SKM-1 treated with dmso at 0.1 percent for 144 hours (cell line): ENCODE measurements around the gene RSPO3.
"Not testable (repeated sequence)": the region's sequence is repeated elsewhere in the genome, so short reads cannot be mapped to it uniquely, and the experiment has no call there.

Experiments used
- DNase-seq: peaks from one replicate; lab custom pipeline; 2025; ENCODE audit not compliant: unreplicated experiment; lab: John Stamatoyannopoulos, UW

RSPO3 gene, protein sequence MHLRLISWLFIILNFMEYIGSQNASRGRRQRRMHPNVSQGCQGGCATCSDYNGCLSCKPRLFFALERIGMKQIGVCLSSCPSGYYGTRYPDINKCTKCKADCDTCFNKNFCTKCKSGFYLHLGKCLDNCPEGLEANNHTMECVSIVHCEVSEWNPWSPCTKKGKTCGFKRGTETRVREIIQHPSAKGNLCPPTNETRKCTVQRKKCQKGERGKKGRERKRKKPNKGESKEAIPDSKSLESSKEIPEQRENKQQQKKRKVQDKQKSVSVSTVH

GRCh38 chr6:127118298-127119101, at the start of gene RSPO3:
RSPO3 (plus strand) TSS chr6:127118671; CDS start chr6:127119193, 522 bp downstream.
- DNase-seq, result peak; percentile 16

- DNase-seq, result peak; percentile 16
Observed at GRCh38 chr6:127069659-127070279, 48.7 kb upstream of the RSPO3 start.

DNA sequence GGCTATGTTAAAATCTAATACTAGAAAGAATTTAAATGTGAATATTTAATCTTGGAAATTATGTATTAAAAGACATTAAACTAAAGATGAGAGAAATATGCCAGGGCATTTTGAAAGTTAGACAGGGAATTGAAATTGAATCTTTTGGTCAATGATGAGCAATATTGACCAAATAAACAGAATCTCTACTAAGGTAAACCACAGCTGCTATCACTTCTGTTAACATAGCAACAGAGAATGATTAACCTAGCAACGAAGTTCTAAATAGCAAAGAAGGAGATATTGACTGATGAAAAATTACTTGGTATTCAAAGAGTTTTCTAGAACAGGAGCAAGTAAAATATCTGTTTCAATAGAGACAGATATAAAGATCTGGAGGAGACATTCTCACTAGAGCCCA, 45.2 kb upstream of the RSPO3 start:
- no peak for DNase-seq

DNA sequence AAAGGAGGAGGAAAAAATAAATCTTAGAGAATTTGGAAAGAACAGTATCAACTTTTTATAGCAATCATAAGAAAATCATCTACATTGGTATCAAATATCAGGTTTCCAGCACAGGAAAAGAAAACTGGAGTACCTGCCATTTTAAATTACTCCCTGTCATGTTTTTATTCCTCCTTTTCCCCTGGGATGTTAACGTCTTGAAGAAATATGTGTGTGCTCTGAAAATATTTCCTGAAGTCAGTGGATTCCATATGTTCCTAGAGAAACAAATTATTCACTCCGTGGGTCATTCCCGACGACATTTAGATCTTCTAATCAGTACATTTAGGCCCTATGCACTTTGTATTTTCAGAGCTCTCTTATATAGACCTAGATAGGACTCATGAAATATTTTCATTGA, 42.0 kb upstream of the RSPO3 start:
- no peak for DNase-seq

- no peak for DNase-seq
Observed at GRCh38 chr6:127077886-127078285, 40.6 kb upstream of the RSPO3 start.

GRCh38 chr6:127078669-127079068, 39.8 kb upstream of the RSPO3 start:
- DNase-seq, result no peak

DNA sequence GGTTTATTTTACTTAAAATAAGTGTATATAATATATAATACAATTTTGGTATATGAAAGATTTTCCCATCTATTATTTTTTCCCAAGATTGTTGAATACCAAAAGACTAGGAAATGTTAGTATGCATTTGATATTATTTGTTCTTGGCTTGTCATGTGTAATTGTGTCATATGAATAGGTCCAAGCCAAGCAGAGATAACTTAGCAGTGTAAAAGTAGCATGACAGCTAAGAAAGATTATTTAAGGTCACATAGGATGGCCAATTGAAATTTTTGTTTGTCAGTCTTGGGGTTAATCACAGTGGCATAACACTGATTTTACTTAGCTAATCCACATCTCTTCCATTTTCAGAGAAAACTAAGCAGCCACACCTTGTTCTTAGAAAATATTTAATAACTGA, 38.8 kb upstream of the RSPO3 start:
- DNase-seq, result no peak

- DNase-seq, result no peak
Observed at GRCh38 chr6:127080081-127080480, 38.4 kb upstream of the RSPO3 start.

GRCh38 chr6:127083231-127083962, 35.1 kb upstream of the RSPO3 start:
- no peak for DNase-seq

- no peak for DNase-seq
Observed at GRCh38 chr6:127083963-127084310, 34.5 kb upstream of the RSPO3 start.

DNA sequence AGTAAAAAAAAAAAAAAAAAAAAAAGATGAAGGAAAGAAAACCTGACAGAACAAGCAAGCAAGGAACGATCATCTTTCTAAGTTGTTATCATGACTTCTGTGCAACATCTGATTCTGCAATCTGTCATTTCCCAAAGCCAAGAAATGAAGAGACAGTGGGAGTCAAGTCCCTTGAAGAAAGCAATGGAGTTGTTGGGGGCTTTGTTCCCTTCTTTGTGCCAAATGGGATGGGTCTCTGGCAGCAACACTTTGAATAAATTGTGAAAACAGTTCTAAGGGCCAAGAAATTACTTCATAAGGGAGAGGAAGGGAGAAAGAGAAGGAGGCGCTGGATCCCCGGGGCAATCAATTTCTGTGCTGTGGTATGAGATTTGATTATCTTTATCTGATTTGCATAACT, 33.3 kb upstream of the RSPO3 start:
- no peak for DNase-seq

GRCh38 chr6:127090051-127090450, 28.4 kb upstream of the RSPO3 start:
- DNase-seq, result no peak

GRCh38 chr6:127092466-127092865, 26.0 kb upstream of the RSPO3 start:
- DNase-seq, result no peak

DNA sequence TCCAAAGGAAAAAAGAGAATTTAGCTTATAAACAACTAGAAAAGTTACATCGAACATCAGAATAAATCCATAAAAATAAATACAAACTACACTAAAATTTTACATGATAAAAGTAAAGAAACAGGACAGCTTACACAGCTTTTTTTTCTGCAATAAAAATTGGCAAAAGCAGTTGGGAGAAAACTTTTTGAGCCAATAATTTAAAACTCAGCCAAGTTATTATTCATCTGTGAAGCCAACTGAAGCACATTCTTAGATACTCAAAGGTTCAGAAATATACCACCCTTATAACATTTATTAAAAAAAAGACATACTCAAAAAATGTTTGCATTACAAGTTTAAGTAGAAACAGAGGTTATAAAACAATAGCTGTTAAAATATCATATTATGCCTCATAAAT, 23.7 kb upstream of the RSPO3 start:
- DNase-seq, result no peak

- DNase-seq, result no peak
Observed at GRCh38 chr6:127096167-127096566, 22.3 kb upstream of the RSPO3 start.

- not testable (repeated sequence) for DNase-seq
Observed at GRCh38 chr6:127097442-127097841, 21.0 kb upstream of the RSPO3 start.

DNA sequence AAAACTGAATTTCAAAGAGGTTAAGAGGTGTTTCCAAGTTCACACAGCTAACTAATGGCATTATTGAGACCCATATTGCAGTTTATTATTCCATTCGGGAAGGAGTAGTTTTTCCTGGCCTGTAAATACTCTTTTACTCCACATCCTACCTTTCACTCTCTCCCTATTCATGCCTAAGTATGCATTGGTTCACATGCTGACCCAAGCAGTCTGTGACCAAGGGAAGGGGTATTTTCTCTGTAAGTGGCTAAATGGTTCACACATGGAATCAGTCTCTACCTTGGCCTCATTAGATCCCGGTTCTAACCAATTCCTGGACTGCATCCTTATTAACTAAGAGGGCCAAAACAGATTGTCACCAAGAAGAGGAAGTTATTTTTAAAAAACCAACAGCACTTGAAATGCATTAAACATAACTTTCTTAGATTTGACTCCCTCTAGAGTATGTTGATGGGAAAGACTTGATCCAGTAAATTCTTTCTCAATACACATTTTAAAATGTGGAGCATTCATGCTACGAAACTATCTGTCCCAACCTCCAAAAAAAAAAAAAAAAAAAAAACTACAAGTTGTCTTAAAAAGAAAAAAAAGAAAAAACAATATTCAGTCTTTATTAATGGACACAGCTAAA, 17.8 kb upstream of the RSPO3 start:
- DNase-seq, result peak; percentile 53

- DNase-seq, result peak; percentile 81
Observed at GRCh38 chr6:127102299-127102698, 16.2 kb upstream of the RSPO3 start.

- no peak for DNase-seq
Observed at GRCh38 chr6:127102859-127103258, 15.6 kb upstream of the RSPO3 start.

- DNase-seq, result no peak
Observed at GRCh38 chr6:127103482-127103881, 15.0 kb upstream of the RSPO3 start.

DNA sequence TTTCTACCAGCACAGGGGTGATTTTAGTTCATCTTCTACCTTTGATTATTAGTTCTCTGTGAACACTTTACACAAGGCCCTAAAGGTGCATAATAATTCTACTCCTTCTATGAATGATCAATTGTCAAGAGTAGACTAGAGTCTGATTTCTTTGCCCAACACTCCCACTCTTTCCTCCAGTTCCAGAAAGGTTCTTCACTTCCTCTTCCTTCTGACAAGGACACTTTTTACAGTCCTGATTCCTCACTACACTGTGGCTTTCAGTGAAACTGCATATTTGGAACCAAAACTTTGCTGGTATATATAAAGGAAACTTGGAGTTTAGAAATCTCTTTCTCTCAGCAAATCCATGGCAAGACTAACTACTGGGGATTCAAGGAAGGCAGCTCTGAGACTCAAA, 10.6 kb upstream of the RSPO3 start:
- no peak for DNase-seq
